ENCODE data around the gene RBPMS2.
"Not testable (repeated sequence)": the region's sequence is repeated elsewhere in the genome, so short reads cannot be mapped to it uniquely, and the experiment has no call there.

Gene RBPMS2

DNA sequence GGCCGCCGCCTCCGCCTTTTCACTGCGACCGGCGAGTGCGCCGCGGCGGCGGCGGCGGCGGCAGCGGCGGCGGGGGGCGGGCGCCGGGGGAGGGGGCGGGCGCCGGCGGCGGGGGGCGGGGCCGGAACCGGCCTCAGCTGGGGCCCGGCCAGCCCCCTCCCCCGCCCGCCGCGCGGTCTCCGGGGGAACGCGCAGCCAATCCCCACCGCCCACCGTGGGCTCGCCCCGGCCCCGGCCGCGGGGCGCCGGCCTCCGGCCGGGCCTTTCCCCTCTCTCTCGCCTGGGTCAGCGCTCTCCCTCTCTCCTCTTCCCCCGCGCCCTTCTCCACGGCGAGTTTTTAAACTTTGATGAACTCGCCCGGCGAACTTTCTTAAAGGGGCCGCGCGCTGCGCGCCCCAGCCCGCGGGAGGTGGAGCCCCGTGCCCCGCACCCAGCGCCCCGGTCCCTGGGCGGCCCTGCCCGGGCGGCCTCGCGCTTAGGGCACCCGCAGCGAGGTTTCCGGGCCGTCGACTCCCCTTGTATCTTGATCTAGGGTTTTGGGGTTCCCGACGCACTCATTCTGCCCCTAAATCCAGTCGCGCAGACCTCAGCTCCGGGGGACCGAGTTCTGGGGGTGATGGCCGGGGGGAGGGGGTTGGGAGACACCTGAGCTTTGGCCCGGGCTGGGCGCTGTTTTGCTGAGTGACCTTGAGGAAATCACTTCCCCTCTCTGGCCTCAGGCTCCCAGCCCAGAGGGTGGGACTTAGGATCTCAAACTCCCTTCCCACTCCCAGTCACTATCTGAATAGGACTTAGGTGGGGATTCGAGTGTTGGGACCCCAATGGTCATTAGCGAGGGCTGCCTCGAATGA, at the start of gene RBPMS2:
RBPMS2 (minus strand) TSS at position 39 of the 851 bp plus-strand sequence. CDS start 270 bp downstream, outside the sequence.
- no peak for DNase-seq

GRCh38 chr15:64824929-64825430, 49.6 kb upstream of the RBPMS2 start:
- no peak for DNase-seq

DNA sequence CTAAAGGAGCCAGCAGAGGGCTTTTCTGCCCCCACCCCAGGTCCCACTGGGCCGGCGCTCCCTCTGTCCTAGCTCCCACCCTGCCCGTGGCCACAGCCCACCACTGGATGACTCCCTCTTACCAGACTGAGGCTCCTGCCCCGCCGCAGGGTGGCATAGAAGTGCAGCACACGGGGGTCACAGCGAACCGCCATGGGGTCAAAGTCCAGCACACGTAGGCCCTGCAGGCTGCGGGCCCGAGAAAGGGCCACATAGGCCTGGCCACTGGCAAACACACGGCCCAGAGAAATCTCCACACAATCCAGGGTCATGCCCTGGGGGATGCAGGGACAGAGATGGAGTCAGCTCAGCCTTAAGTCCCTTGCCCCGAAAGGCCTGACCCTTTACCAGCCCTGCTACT, 41.1 kb upstream of the RBPMS2 start:
- no peak for DNase-seq

DNA sequence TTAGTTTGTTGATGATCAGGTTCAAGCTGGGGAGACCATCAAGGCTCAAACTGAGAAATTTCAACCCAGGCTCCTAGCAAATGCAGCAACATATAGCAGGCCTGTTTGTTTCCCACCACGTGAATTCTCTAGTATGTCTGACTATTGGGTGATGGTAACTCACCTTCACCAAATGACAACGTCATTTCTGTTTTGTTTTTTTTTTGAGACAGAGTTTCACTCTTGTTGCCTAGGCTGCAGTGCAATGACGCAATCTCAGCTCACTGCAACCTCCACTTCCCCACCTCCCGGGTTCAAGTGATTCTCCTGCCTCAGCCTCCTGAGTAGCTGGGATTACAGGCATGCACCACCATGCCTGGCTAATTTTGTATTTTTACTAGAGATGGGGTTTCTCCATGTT, 39.6 kb upstream of the RBPMS2 start:
- DNase-seq: not testable (repeated sequence)

DNA sequence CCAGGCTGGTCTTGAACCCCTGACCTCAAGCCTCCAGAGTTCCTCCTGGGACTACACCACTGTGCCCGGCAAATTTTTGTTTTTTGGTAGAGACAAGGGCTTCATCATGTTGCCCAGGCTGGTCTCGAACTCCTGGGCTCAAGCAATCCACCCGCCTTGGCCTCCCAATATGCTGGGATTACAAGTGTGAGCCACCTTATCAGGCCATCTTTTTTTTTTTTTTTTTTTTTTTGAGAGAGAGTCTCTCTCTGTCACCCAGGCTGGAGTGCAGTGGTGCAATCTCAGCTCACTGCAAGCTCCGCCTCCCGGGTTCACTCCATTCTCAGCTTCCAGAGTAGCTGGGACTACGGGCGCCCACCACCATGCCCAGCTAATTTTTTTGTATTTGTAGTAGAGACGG, 38.9 kb upstream of the RBPMS2 start:
- DNase-seq: not testable (repeated sequence)

DNA sequence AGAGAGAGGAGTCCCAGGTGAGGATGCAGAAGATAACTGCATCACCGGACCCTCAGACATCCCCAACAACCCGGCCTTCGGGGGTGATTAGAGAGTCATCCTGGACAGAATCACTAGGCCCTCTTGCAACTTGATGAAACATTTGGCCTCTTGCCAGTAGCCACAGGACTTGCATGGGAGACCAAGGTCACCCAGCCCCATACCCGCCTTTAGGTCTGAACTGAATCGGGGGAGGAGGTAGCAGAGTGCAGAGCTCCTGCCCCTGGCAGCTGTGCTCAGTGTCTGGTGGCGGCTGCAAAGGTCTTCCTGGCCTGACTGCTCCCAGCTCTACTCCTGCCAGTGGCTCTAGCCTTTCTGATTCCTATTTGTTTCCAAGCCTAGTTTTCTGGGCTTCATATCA, 37.7 kb upstream of the RBPMS2 start:
- DNase-seq: no peak

DNA sequence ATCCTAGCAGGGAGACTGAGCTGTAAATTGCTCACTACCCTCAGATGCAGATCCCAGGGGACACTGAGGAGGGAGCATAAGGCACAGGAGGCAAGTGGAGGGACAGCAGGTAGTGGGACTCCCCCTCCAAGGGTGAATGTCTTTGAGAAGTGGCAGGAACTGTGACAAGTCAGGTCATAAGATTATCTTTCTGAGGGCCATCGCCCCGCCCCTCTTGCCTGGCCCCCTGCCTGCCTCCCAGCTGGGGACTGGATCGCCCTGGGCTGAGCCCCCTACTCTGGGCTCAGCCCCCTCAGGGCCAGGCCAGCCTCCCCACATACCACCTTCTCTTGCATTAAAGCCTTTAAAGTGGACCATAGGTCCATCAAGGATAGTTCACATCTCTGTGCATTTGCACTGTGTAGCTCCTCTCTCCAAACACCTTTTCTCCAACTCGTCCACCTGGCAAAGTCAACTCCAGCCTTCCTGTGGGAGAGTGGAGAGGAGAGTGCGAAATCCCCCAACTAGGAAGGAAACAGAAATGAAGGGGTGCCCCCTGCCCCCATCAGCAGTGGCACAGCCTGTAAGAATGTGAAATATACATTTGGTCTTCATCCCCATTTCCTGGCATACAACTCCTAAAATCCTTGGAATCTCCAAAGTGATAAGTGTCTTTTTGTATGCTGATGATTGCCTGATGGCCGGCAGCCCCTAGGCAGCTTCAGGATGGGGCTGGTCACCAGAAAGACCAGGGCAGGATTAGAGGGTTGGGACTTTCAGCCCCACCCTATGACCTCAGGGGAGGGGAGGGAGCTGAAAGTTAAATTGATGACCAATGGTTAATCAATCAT, 35.3 kb upstream of the RBPMS2 start:
- no peak for DNase-seq

DNA sequence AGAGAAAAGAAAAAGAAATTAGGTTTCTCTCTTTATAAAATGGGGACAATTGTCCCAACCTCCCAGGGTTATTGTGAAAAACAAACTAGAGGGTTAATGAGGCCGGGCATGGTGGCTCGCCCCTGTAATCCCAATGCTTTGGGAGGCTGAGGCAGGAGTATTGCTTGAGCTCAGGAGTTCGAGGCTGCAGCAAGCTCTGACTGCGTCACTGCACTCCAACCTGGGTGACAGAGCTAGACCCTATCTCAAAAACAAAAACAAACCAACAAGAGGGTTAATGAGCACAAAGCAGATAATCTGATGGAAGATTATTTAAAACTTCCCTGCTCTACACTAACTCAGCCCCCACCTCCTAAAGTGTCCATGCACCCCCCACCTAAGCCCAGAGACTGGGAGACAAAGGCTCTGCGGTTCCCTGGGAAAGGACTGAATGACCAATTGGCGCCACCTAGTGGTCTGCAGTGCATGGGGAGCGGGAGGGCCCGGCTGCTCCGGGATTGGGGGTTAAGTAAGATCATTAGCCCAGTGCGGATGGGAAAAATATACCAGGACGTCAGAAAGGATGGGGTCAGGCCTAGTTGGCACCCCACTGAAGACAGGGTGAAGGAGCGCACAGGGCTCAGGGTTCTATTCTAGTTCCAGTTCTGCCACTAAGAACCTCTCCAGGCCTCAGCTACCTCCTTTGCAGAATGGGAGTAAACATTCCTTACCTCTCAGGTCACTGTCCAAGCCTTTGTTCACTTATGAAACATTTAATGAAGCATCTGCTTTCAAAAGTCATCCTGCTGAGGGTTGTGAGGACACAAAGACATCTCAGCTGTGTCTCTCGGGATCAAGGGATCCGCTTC, 34.5 kb upstream of the RBPMS2 start:
- DNase-seq: peak; percentile 68

DNA sequence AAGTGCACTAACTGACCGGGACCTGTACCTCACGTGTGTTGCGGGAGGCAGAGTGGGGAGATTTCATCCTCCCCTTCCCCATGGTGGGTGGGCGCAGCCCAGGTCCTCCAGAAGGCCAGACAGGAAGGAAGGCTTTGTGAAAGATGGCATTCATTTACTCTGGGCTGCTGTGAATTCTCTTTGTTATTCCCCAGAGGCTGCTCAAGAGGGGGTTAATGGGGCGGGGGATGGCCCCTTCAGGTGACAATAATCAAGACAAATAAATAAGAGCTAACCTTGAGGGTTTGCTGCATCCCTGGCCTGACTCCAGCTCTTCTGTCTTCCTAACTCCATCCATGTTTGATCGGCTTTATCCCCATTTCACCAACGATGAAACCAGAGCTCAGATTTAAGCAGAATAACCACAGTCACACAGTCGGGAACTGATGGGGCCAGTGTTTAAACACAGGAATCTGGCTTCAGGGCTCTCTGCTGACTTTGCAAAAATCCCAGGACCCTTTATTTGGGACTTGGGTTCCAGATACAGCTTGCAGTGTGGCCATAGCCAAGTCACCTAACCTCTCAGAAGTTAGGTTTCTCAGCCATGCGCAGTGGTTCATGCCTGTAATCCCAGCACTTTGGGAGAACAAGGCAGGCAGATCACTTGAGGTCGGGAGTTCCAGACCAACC, 33.5 kb upstream of the RBPMS2 start:
- DNase-seq: no peak

- DNase-seq: no peak
These were observed 32.4 kb upstream of the RBPMS2 start for GRCh38 chr15:64807751-64808222.

- no peak for DNase-seq
These were observed 31.8 kb upstream of the RBPMS2 start for GRCh38 chr15:64807051-64807749.

DNA sequence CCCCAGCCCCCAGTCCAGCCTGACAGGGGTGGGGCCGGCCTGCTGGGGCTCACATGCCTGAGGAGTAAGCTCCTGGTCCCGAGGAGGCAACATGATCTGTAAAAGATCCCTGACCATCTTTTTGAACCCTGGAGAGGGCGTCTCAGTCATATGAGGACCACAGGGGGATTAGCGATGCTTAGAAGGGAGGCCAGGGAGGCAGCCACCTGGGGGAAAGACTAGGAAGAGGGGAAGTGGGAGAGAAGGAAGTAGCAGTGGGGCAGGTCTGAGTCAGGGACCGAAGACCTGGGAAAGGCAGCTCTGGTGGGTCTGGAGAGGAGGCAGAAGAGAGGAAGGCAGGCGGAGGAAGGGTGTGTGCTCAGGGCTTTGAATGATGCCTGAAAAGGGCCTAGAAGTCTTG, 31.1 kb upstream of the RBPMS2 start:
- DNase-seq: no peak

GRCh38 chr15:64804619-64805018, 29.2 kb upstream of the RBPMS2 start:
- DNase-seq: no peak

GRCh38 chr15:64803526-64803925, 28.1 kb upstream of the RBPMS2 start:
- DNase-seq: no peak

DNA sequence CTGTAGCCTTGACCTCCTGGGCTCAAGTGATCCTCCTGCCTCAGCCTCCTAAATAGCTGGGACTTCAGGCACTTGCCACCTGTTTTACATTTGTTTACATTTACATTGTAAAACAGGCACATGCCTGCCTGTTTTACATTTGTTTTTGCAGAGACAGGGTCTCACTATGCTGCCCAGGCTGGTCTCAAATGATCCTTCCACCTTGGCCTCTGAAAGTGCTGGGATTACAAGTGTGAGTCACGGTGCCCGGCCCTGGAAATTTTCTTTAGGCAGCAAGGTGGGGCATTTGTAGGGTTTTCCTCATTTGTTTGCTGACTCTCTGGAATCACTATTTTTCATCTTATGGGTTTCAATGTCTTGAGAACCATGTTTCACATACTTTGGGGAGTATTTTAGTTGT, 25.1 kb upstream of the RBPMS2 start:
- no peak for DNase-seq

GRCh38 chr15:64798905-64799304, 23.5 kb upstream of the RBPMS2 start:
- not testable (repeated sequence) for DNase-seq

GRCh38 chr15:64795921-64796320, 20.5 kb upstream of the RBPMS2 start:
- DNase-seq: not testable (repeated sequence)

DNA sequence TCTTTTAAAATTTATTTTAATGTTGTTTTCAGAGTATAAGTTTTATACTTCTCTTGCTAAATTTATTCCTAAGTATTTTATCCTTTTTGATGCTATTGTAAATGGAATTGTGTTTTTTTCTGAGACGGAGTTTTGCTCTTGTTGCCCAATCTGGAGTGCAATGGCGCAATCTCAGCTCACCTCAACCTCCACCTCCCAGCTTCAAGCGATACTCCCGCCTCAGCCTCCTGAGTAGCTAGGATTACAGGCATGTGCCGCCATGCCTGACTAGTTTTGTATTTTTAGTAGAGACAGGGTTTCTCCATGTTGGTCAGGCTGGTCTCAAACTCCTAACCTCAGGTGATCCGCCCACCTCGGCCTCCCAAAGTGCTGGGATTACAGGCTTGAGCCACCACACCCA, 19.9 kb upstream of the RBPMS2 start:
- not testable (repeated sequence) for DNase-seq

- DNase-seq: no peak
These were observed 16.9 kb upstream of the RBPMS2 start for GRCh38 chr15:64792282-64792681.

GRCh38 chr15:64791401-64791800, 16.0 kb upstream of the RBPMS2 start:
- DNase-seq: no peak

- no peak for DNase-seq
These were observed 8.4 kb upstream of the RBPMS2 start for GRCh38 chr15:64783796-64784195.

Measured in stimulated activated CD4-positive, alpha-beta T cell treated with anti-CD3 and anti-CD28 coated beads, Interleukin-12 subunit alpha, Interleukin-12 subunit beta, amount 100 ng/mL, for 4 hours (primary cell).